OCI-LY7 (cell line): Measurements from ENCODE around the gene CFAP74. TPM values are rescaled to one million over a fixed set of nuclear protein-coding genes. Genes with fewer than 3 reads are reported as not detected.

Experiments
- BruUV-seq: library from RNA; stranded (reverse); fragments of 400-500 nt; replicated peaks from 2 replicates; lab custom pipeline; 2021; lab: Mats Ljungman, UMichigan
- CTCF ChIA-PET: fragments of 300-600 bp; sonication (Branson Sonifier 250); formaldehyde crosslinking; loops from one replicate; lab custom pipeline; 2022; ENCODE audit warnings: antibody characterized with exemption; ENCODE audit not compliant: unreplicated experiment; lab: Charles Lee
- POLR2A ChIA-PET: fragments of 300-600 bp; sonication (Branson Sonifier 250); formaldehyde crosslinking; loops from one replicate; lab custom pipeline; 2022; ENCODE audit warnings: antibody characterized with exemption; lab: Charles Lee
- DNase-seq: peaks from one replicate; pipeline ENCODE4 v3.0.0-alpha.2; 2015; ENCODE audit warnings: low spot score
- H2AFZ ChIP-seq: fragments of 200-600 bp; sonication (generic), shearing (Covaris generic); 2 replicates; pipeline ENCODE4 v1.6.1; 2014; ENCODE audit warnings: mild to moderate bottlenecking, antibody characterized with exemption, low read length, moderate library complexity
- H3K27ac ChIP-seq: fragments of 200-600 bp; sonication (generic); 2 replicates; pipeline ENCODE4 v1.5.1; 2014; ENCODE audit warnings: mixed run types, low read depth, mild to moderate bottlenecking, moderate library complexity, low read length, inconsistent platforms; ENCODE audit not compliant: poor library complexity, severe bottlenecking
- H3K36me3 ChIP-seq: fragments of 200-600 bp; sonication (generic); 2 replicates; pipeline ENCODE4 v1.6.1; 2014; ENCODE audit warnings: mild to moderate bottlenecking, antibody characterized with exemption, low read length, moderate library complexity, mixed read lengths; ENCODE audit not compliant: insufficient read depth
- H3K4me1 ChIP-seq: fragments of 200-600 bp; sonication (generic); 2 replicates; pipeline ENCODE4 v1.5.1; 2014; ENCODE audit warnings: mild to moderate bottlenecking, low read length; ENCODE audit not compliant: insufficient read depth, poor library complexity, severe bottlenecking
- H3K4me2 ChIP-seq: fragments of 200-600 bp; sonication (generic); 2 replicates; pipeline ENCODE4 v1.6.1; 2014; ENCODE audit warnings: mild to moderate bottlenecking, low read length
- H3K4me3 ChIP-seq: fragments of 200-600 bp; sonication (generic); 2 replicates; pipeline ENCODE4 v1.5.1; 2014; ENCODE audit warnings: mild to moderate bottlenecking, low read depth, low read length; ENCODE audit not compliant: poor library complexity, severe bottlenecking
- H3K79me2 ChIP-seq: fragments of 200-600 bp; sonication (generic); 2 replicates; pipeline ENCODE4 v1.6.1; 2016; ENCODE audit warnings: low read depth, mild to moderate bottlenecking, low read length, moderate library complexity, mixed read lengths; ENCODE audit not compliant: insufficient read depth
- H3K9me2 ChIP-seq: fragments of 200-600 bp; sonication (generic); 2 replicates; pipeline ENCODE4 v1.6.1; 2016; ENCODE audit warnings: mild to moderate bottlenecking, low read length, mixed read lengths; ENCODE audit not compliant: insufficient read depth
- H3K9me3 ChIP-seq: fragments of 200-600 bp; sonication (generic); 2 replicates; pipeline ENCODE4 v1.6.1; 2014; ENCODE audit warnings: mild to moderate bottlenecking, mixed run types, low read length, mixed read lengths
- H4K20me1 ChIP-seq: fragments of 200-600 bp; sonication (generic); 2 replicates; pipeline ENCODE4 v1.6.1; 2014; ENCODE audit warnings: mild to moderate bottlenecking, antibody characterized with exemption, low read length, moderate library complexity, mixed read lengths; ENCODE audit not compliant: insufficient read depth
- CTCF ChIP-seq: fragments of 200-600 bp; sonication (generic); conservative IDR thresholded peaks from 2 replicates; pipeline ENCODE4 v1.5.1; 2014; ENCODE audit warnings: mild to moderate bottlenecking, antibody characterized with exemption, low read length, moderate library complexity, mixed read lengths
- EZH2phosphoT487 ChIP-seq: fragments of 200-600 bp; sonication (generic); IDR thresholded peaks from 2 replicates; pipeline ENCODE4 v1.6.1; 2018; ENCODE audit warnings: low read depth, borderline replicate concordance, mild to moderate bottlenecking, mixed run types, antibody characterized with exemption, low read length, moderate library complexity, mixed read lengths
- intact Hi-C: fragments of 100-400 bp; cut with micrococcal nuclease; formaldehyde crosslinking; loops from one replicate; pipeline ENCODE4 v1.10.0; 2022; ENCODE audit not compliant: unreplicated experiment
- total RNA-seq, 2 experiments: library from RNA; depleted of rRNA in 1 of 2; stranded (reverse); fragments of >200 nt in 1 of 2; shearing (Covaris generic) in 1 of 2; gene quantifications; 2 replicates each; pipeline ENCODE4 v1.2.3, GENCODE V29; 2014 to 2022

The CFAP74 gene
- total RNA-seq, 2 experiments from 2014 or later, result not detected

DNA sequence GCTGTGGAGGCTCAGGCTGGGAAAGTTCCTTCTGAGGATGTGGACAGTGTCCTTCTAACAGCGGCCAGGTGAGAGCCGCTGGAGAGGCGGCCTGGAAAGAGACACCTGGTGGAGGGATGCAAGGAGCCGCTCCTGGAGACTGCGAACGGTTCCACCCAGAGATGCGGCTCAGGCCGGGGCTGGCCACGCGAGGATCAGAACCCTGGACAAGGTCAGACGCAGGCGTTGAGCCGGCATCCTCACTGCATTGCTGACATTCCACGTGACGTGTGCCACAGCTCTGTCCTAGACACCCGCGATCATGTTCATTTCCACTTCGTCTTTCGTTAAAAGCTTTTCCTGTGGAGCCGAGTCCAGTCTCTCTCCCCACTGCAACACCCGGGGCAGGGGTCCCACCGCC lies 28.8 kb downstream of the CFAP74 start:
- POLR2A ChIA-PET, result no interaction called here
- H3K4me2 ChIP-seq, result no peak overlapping the region
- H4K20me1 ChIP-seq, result no peaks in the 10 kb centered on the region
- CTCF ChIA-PET, result no interaction called here
- H3K9me2 ChIP-seq, result no peaks in the 10 kb centered on the region
- H3K79me2 ChIP-seq, result no peaks in the 10 kb centered on the region
- no peak overlapping the region for H2AFZ ChIP-seq
- no peaks in the 10 kb centered on the region for H3K4me1 ChIP-seq
- TF ChIP-seq EZH2phosphoT487, result no peak
- TF ChIP-seq CTCF, result no peak
- peaks cover 6% of the 10 kb centered on the region; the same call in 1 of the 2 replicates for H3K9me3 ChIP-seq
- H3K4me3 ChIP-seq, result no peak overlapping the region
- H3K36me3 ChIP-seq, result no peaks in the 10 kb centered on the region
- no peak for DNase-seq
- intact Hi-C loops, result no loop called here
- no peak overlapping the region for H3K27ac ChIP-seq
- no TSS peak for BruUV-seq

DNA sequence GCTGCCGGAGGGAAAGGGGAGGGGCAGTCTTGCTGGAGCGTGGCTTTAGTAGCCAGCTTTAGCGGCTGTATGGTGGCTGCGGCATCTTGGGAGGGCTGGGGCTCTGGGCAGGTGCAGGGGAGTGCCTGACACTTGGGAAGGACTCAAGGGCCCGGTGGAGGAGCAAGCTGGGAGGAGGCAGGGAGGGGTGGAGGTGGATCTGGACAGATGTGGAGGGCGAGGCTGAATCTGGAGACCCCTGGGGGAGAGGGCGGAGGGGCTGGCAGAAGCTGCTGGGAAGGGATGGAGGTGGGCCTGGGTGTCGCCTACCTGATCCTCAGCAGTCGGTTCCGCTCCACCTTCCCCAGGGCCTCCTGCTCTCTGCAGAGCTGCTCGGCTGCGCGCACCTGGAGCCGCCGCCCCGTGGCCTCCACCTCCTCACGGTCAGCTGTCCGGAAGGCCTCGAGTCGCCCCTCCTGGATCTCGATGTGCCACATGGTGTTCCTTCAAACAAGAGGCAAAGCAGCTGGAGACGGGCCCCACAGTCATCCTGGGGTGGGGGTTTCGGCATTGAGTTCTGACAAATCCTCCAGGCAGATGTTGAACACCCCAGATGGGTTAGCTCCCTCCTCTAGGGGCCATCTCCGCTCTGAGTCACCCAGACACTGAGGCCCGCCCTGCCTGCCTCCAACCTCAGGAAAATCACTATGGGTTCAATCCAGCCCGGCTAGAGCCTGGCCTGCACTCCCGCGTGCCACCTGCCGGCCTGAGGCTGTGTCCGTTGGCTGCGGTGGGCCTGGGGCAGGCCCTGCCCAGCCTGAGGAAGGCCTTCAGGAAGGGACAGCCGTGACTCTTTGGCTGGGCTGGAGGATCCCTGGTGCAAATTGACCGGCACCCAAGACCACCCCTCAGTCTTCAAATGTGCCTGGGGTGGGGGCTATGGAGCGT lies 29.6 kb downstream of the CFAP74 start:
- no peak overlapping the region for H3K4me2 ChIP-seq
- no peak overlapping the region for H3K4me3 ChIP-seq
- no peaks in the 10 kb centered on the region for H3K4me1 ChIP-seq
- ChIA-PET POLR2A (interaction anchor here (0.5 kb wide), 1 partner anchor 206 kb away, joined by 6 read pairs; no protein-coding TSS in a partner anchor), CTCF (no interaction called here)
- no peak for DNase-seq
- no peaks in the 10 kb centered on the region for H3K79me2 ChIP-seq
- intact Hi-C loops, result no loop called here
- no peak overlapping the region for H2AFZ ChIP-seq
- H3K9me2 ChIP-seq, result no peaks in the 10 kb centered on the region
- H3K36me3 ChIP-seq, result no peaks in the 10 kb centered on the region
- BruUV-seq, result no TSS peak
- peaks cover 6% of the 10 kb centered on the region; the same call in 1 of the 2 replicates for H3K9me3 ChIP-seq
- no peaks in the 10 kb centered on the region for H4K20me1 ChIP-seq
- TF ChIP-seq CTCF (no peak), EZH2phosphoT487 (no peak)
- H3K27ac ChIP-seq, result no peak overlapping the region
